GM19328 (cell line): Measurements from ENCODE around the gene FBXO34.
"Not testable (repeated sequence)": the region's sequence is repeated elsewhere in the genome, so short reads cannot be mapped to it uniquely, and the experiment has no call there.

Experiments used
- ATAC-seq: cut with Tn5 transposase; IDR thresholded peaks from one replicate; pipeline ENCODE4 v1.9.1; 2021; ENCODE audit warnings: mild to moderate bottlenecking, moderate library complexity; ENCODE audit not compliant: unreplicated experiment

The FBXO34 gene

DNA sequence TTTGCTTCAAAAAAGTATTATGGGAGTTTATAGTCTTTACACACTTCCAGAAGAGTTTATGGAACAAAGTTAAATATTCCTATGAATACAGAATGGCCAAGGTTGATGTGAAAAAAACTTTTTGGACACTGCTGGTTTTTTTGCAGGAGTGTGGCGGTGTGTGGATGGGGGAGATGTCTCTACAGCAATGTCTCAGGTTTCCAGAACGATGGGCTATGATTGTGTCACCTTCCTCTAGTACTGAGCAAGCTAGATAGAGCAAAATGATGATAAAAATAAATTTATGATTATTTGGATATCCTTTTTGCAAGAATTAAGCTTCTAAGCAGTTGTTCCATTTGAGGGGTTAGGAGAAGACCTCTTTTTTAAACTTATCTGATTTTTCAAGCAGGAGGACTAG is 37.9 kb downstream of the FBXO34 start:
- ATAC-seq = no peak

DNA sequence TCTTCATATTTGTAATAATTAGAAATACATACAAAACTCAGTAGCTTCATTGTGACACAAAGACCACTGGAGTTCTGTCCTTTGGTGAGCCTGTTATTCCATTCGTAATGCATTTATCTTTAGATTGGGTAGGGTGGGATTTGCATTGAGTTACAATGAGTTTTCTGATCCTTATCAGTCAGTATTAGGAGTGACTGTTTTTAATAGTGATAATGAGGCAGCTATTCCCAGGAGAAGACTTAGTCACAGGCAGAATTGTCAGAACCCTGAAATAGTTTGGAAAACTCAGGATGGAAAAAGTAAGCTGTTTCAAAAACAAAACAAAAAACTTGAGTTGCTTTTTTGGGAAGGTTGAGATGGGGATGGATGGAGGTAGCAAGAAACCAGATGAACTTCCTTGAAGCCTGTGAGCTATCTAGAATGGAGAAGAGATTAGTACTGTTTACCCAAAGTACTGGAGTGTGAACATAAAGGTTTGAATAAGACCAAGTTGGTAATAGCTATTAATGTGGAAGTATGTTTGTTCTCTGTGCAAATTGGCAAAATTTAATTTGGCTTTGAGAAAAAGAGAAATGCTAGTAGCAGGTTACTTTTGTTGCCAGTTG is 38.6 kb downstream of the FBXO34 start:
- ATAC-seq = no peak

DNA sequence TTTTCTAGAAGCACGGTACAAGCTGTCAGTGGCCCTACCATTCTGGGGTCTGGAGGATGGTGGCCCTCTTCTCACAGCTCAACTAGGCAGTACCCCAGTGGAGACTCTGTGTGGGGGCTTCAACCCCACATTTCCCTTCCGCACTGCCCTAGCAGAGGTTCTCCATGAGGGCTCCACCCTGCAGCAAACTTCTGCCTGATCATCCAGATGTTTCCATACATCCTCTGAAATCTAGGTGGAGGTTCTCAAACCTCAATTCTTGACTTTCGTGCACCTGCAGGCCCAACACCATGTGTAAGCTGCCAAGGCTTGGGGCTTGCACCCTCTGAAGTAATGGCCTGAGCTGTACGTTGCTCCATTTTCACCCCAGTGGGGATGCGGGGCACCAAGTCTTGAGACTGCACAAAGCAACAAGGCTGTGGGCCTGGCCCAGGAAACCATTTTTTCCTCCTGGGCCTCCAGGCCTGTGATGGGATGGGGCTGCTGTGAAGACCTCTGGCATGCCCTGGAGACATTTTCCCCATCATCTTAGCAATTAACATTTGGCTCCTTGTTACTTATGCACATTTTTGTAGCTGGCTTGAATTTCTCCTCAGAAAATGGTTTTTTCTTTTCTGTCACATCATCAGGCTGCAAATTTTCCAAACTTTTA is 41.3 kb downstream of the FBXO34 start:
- not testable (repeated sequence) for ATAC-seq

DNA sequence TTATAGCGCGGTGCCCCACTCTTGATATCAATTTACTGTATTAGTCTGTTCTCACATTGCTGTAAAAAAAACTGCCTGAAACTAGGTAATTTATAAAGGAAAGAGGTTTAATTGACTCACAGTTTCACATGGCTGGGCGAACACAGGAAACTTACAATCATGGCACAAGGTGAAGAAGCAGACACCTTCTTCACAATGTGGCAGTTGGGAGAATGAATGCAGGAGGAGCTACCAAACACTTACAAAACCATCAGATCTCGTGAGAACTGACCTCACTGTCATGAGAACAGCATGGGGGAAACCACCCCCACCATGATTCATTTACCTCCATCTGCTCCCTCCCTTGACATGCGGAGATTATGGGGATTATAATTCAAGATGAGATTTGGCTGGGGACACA is 42.3 kb downstream of the FBXO34 start:
- no peak for ATAC-seq

DNA sequence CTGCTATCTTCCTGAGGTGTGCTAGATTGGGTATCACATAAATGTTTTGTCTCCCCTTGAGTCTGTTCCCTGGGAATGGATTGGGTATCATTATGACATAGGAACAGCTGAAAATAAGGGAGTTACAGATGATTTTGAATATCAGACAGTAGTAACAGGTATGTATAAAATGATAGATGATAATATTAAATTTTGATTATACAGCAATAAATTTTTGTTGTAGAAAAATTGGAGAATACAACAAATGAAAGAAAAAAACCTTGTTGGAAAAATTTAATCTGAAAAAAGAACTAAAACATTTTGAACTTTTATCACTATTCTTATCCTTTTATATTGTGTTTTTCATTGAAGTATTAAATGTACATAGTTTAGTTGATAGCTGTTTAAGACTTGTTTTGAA is 43.2 kb downstream of the FBXO34 start:
- no peak for ATAC-seq

DNA sequence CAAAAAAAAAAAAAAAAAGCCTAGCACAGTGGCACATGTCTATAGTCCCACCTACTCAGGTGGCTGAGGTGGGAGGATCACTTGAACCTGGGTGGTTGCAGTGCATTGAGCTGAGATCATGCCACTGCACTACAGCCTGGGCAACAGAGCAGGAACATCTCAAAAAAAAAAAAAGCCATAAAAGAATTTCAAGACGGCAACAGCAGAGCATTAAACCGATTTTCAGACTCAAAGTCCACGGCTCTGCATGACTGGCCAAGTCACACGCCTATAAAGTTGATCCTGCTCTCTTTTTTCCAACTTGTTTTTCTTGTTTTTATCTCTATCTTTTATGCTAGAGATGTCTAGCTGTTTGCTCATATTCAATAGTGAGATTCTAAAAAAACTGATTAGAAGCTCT is 45.3 kb downstream of the FBXO34 start:
- ATAC-seq = no peak

DNA sequence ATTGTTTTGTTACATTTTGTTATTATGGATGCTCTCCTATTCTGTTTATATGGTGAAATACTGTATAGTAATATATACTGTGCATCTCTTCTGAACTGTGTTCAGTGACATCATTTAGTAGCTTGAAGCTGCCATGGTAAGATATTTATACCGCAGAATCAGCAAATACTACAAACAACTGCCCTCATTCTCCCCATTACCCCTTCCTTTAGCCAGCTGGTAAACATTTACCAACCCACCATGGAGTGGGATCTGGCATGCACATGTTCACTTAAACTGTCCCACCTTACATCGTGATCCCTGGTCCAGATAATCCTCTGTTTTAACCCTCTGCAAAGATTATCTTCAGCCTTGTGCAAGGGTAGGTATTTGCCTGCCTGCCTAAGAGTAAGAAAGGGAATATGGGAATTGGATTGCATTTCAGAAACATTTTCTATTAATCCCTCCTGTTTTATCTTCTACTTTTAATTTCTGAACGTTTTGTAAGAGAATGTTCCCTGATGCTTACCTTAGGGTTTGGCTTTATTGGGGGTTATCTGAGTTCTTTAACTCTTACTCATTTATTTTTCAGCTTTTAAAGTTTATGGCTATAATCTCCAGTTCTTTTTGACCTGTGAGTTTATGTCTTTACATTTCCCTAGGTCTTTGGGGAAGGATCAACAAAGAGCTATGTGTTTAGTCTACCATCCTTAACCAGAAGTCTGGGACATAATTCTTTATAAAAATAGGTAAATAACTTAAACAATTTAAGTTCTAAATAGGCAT is 46.5 kb downstream of the FBXO34 start:
- ATAC-seq = no peak

DNA sequence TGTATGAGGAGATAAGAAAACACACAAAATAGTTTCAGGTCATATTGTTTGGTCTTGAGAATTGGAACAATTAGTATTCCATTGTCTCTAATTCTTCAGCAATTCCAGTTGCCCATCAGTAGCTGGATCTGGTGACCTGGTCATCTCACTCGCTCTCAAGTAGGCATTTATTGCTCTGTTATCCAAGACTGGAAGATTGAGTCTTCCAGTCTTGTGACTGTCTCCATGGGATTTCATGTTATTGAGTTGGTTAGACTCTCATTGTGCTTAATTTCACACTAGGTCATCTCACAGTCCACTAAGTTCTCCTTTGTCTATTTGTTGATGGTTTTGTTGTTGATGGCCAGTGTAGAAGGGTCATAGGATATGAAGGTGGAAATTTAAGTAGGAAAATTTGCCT is 47.5 kb downstream of the FBXO34 start:
- no peak for ATAC-seq

DNA sequence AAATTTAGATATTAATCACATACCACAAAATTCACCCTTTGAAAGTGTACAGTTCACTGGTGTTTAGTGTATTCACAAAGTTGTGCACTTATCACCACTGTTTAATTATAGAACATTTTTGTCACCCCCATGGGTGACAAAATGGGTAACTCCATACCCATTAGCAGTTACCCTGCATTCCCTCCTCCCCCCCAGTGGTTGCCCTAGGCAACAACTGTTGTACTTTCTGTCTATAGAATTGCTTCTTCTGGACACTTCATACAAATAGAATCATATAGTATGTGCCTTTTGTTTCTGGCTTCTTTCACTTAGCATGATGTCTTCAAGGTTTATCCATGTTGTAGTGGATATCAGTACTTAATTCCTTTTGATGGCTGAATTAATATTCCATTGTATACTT is 52.7 kb downstream of the FBXO34 start:
- ATAC-seq = no peak

DNA sequence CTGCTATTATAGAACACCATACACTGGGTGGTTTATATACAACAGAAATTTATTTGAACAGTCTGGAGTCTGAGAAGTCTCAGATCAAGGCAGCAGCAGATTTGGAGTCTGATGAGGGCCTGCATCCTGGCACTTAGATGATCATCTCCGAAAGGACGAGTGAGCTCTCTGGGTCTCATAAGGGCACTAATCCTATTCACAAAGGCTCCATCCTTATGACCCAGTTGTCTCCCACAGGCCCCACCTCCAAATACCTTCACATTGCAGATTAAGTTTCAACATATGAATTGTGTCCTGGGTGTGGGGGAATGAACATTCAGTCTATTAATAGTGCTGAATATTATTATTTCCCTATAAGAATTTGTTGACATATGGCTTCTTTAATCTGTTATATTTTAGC is 53.6 kb downstream of the FBXO34 start:
- ATAC-seq = no peak

DNA sequence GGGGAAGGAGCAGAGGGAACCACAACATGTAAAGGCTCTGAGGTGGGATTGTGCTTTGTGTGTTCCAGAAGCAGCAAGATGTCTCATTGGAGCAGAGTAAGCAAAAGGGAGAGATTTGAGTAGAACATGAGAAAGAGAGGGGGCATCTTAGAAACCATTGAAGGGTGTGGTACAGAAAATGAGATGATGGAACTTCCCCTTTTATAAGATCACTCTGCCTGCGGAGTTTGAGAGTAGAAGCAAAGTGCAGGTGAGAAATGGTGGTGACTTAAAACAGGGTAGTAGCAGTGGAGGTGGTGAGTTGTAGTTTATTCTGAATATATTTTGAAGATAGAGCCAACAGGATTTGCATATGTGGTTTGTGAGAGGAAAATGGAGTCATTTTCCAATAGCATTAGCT is 56.0 kb downstream of the FBXO34 start:
- no peak for ATAC-seq

DNA sequence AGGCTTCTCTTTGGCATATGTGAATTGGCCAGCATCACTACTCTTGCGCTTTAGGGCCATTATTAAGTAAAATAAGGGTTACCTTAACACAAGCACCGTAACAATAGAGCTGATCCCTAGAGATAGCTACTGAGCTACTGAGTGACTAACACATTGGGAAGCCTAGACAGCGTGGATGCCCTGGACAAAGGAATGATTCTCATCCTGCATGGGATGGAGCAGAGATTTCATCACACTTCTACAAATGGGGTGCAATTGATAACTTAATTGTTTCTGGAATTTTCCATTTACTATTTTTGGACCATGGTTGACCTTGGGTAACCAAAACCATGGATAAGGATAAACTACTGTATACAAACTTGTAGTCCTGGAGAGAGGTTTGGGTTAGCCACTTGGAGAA is 57.1 kb downstream of the FBXO34 start:
- no peak for ATAC-seq

DNA sequence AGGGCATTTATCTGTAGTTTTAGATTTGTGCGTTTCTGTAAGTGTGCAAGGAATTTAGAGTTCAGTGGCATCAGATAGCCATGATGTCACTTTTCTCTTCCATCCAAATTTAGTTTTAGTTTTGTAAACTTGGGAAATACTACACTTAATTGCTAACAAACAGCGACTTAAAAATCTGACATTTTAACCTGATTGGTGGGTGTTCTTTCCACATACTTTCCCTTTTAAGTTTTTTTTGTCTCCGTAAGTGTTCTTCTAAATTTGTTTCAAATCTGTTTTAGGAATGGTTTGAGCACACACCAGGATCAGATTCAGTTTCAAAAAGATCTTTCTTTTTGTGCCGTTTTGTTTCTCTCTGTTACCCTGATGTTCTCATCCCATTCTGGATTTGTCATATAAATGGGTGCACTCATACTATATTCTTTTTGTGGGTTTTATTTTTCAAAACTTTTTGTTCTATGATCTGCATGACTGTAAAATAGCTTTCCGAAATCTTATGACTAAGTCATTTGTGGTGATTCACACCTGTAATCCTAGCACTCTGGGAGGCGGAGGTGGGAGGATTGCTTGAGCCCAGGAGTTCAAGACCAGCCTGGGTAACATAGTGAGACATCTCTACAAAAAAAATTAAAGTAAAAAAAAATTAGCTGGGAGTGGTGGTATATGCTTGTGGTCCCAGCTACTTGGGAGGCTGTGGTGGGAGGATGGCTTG is 58.9 kb downstream of the FBXO34 start:
- no peak for ATAC-seq

DNA sequence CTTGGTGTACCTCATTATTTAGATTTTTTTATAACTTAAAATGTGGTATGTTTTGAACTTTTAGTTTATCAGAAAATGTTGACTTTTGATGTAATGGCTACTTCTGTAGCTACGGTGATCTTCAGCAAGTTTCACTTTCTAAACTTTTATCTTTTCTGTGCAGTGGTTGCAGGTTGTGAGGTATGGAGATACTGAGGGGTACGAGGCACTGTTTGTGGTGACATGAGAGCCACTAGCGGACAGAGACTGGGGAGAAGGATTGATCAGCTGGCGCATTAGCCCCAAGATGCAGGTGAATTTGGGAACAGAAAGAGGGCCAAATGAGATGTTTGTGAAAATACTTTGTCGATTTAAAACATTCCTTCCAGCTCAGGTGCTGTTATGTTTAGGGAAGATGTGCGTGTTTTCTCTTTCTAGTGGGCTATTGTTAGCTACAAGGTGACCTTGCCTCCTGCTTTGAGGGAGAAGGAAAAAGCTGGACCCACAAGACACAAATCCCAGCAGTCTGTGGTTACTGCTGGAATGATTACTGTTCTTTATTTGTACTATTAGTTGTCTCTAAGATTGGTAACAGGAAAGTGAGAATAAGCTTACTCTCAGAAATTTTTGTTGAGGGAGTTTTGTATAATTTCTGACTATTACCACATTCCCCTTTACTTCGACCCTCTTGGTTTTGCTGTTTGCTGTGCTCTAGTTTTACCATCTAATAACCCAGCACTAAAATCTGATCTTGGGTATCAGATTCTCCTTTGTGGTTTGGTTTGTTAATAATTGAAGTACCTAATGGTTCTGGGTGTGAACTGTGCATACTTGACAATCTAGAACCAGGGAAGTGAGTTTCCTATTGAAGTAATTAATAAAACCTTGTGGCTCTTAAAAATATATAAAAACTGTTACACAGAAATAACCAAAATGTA is 61.7 kb downstream of the FBXO34 start:
- ATAC-seq = no peak

DNA sequence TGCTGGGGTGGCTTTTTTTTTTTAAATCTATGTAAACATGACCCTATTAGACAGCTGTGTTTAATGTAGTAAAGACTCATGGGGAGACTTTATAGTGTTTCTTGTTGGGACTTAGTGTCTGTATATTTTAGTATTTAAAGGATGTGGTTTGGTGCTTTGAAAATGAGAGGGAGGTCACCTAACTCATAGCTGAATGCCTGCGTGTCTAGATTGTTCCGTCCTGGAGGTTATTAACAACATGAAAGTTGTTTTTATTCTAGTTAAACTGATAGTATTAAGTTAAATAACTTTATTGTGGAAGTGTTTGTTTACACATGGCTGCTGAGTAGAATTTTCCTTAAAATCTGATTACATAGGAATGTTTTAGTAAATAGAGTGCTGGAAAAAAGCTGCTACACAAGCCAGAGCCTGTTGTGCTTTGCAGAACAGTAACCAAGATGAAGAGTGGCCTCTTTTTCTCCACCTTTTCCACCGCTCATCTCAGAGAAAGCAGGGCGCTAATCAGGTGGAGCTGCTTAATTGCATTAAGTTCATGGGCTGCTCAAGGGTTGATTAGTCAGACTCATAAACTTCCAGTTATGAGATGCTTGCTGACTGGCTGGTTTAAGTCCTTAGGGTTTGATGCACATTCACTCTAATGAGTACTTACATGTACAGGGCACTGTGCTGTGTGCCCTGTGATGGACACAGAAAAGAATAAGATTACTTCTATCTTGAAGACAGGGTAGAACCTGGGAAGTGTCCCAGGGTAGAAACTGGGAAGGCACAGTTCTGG is 62.7 kb downstream of the FBXO34 start:
- no peak for ATAC-seq

DNA sequence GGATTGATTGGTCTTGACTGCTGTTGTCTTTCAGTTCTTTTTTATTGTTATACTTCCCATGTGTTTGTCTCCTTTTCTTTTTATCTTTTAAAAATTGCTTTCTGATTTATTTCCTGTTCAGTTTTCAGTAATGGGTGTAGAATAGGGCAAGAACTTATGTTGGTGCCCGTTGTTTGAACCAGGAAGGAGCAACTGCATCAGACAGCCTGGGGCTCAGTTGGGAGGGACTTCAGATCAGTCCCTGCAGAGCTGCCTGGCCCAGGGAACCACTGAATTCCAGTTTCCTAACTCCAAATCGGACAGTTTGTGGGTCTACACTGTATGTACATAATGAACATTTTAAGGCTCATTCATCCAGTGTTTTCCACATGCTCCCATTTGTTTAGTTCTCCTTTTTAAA is 64.9 kb downstream of the FBXO34 start:
- no peak for ATAC-seq

DNA sequence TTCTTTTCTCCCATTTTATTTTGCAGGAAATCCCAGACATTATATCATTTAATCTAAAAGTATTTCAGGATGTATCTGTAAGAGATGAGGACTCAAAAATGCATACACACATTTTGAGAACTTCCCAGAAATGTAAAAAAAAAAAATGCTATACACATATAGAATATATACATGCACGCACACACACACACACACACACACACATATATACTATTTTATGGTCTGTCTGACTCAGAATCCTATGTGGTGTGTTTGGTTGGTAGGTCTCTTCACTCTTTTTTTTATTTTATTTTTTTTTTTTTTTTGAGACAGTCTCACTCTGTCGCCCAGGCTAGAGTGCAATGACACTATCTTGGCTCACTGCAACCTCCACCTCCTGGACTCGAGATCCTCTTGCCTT is 65.5 kb downstream of the FBXO34 start:
- ATAC-seq = no peak

DNA sequence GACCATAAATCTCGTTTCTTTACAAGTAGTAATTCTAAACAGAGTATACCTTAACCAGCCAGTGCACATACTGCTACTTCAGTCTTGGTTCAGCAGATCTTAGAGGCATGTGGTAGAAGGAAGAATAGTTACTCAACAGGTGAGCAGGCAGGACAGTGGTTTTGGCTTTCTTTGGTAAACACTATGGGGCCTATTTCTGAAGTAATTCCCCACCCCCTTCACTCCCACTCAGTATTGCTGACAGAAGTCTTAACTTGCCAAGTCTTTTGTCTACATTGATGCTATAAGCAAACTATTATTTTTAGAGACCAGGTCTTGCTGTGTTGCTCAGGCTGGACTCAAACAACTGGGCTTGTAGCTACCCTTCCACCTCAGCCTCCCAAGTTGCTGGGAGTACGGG is 68.5 kb downstream of the FBXO34 start:
- peak; percentile 84 for ATAC-seq

DNA sequence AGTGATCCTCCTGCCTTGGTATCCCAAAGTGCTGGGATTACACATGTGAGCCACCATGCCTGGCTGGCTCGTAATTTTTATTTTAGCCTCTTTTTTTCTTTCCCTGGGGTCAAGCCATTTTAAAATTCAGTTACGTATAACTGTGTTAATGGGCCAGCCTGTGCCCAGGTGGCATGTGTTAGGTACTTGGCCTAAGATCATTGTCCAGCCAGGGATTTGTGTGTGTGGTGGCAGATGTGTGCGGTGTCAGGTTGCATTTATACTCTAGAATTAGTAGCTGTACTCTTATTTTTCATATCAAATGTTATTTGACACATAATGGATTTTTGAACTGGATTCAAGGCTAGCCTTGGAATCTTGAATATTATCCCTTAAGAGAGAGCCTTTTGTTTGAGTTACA is 69.3 kb downstream of the FBXO34 start:
- ATAC-seq = no peak

DNA sequence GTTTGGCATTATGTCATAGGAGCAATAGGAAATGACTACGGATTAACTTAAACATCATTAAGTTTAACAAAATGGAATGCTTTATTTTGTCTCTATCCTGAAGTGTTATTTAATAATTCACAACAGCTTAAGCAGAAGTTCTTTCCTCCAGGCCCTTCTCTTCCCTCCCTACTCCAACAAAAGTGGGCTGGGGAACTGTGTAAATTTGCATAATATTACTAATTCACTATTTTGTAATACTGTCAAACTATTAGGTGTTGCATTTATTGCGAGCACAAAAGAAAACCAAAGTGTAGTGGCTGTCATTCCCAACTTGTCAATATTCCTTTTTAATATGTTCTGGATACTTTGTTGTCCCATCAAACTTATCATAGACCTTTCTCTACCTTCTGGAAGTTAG is 70.6 kb downstream of the FBXO34 start:
- no peak for ATAC-seq
